Liver (tissue), 9 donors: ENCODE results near the gene EML3. TPM values are rescaled to one million over a fixed set of nuclear protein-coding genes. Genes with fewer than 3 reads are reported as not detected.
"Not testable (repeated sequence)": the region's sequence is repeated elsewhere in the genome, so short reads cannot be mapped to it uniquely, and the experiment has no call there.

Experiments
- DNase-seq: peaks from one replicate; pipeline ENCODE4 v3.0.0-alpha.2; 2017; ENCODE audit warnings: low spot score
- H3K27ac ChIP-seq, 2 donors: one replicate each; pipeline ENCODE4 v1.7.0; 2013; ENCODE audit warnings: inconsistent platforms in 2 of 2, low read length in 2 of 2, control low read depth in 1 of 2, low read depth in 1 of 2, mild to moderate bottlenecking in 1 of 2
- H3K27me3 ChIP-seq, 4 donors: one replicate each; pipeline versions ENCODE4 v1.6.1 to v1.7.0; 2013; ENCODE audit warnings: low read length in 3 of 4, inconsistent platforms in 1 of 4, mild to moderate bottlenecking in 1 of 4, moderate library complexity in 1 of 4; ENCODE audit not compliant: control insufficient read depth in 4 of 4, insufficient read depth in 4 of 4
- H3K36me3 ChIP-seq, 4 donors: one replicate each; pipeline versions ENCODE4 v1.6.1 to v1.7.0; 2013; ENCODE audit warnings: low read length in 3 of 4, mild to moderate bottlenecking in 3 of 4, low read depth in 1 of 4, moderate library complexity in 1 of 4; ENCODE audit not compliant: control insufficient read depth in 4 of 4, insufficient read depth in 3 of 4
- H3K4me1 ChIP-seq, 4 donors: one replicate each; pipeline versions ENCODE4 v1.6.1 to v1.7.0; 2013; ENCODE audit warnings: low read length in 3 of 4, mild to moderate bottlenecking in 3 of 4, moderate library complexity in 1 of 4; ENCODE audit not compliant: control insufficient read depth in 4 of 4, insufficient read depth in 4 of 4
- H3K4me3 ChIP-seq, 3 donors: one replicate each; pipeline versions ENCODE4 v1.6.1 to v1.7.0; 2013; ENCODE audit warnings: low read length in 3 of 3, control low read depth in 1 of 3, low read depth in 1 of 3, mild to moderate bottlenecking in 1 of 3
- H3K9ac ChIP-seq, 2 donors: one replicate each; pipeline ENCODE4 v1.7.0; 2013; ENCODE audit warnings: low read length in 2 of 2, mild to moderate bottlenecking in 2 of 2, moderate library complexity in 2 of 2, control low read depth in 1 of 2, low read depth in 1 of 2
- H3K9me3 ChIP-seq, 4 donors: one replicate each; pipeline versions ENCODE4 v1.6.1 to v1.7.0; 2013; ENCODE audit warnings: low read length in 3 of 4; ENCODE audit not compliant: control insufficient read depth in 4 of 4
- EGR1 ChIP-seq, 2 donors: IDR thresholded peaks; 2 replicates each; pipeline ENCODE4 v1.6.1; 2016 to 2018; ENCODE audit warnings: antibody characterized with exemption in 2 of 2, low read depth in 2 of 2
- FOXA1 ChIP-seq: IDR thresholded peaks from 2 replicates; pipeline ENCODE4 v1.6.1; 2016; ENCODE audit warnings: antibody characterized with exemption
- GABPA ChIP-seq, 2 donors: IDR thresholded peaks in 1 of 2; conservative IDR thresholded peaks in 1 of 2; 2 replicates each; pipeline ENCODE4 v1.6.1; 2016; ENCODE audit warnings: antibody characterized with exemption in 2 of 2, mild to moderate bottlenecking in 1 of 2, moderate library complexity in 1 of 2
- HNF4A ChIP-seq, 2 donors: conservative IDR thresholded peaks; 2 replicates each; pipeline ENCODE4 v1.6.1; 2016; ENCODE audit warnings: antibody characterized with exemption in 2 of 2, mild to moderate bottlenecking in 2 of 2
- HNF4G ChIP-seq: IDR thresholded peaks from 2 replicates; pipeline ENCODE4 v1.6.1; 2016; ENCODE audit warnings: antibody characterized with exemption
- JUND ChIP-seq, 2 donors: IDR thresholded peaks; 2 replicates each; pipeline ENCODE4 v1.6.1; 2016; ENCODE audit warnings: antibody characterized with exemption in 2 of 2
- NR2F2 ChIP-seq: IDR thresholded peaks from 2 replicates; pipeline ENCODE4 v1.6.1; 2016; ENCODE audit warnings: antibody characterized with exemption
- RAD21 ChIP-seq, 2 donors: IDR thresholded peaks; 2 replicates each; pipeline ENCODE4 v1.6.1; 2016; ENCODE audit warnings: antibody characterized with exemption in 2 of 2, mild to moderate bottlenecking in 2 of 2
- RXRA ChIP-seq, 2 donors: IDR thresholded peaks; 2 replicates each; pipeline ENCODE4 v1.6.1; 2017 to 2018; ENCODE audit warnings: antibody characterized with exemption in 2 of 2, mild to moderate bottlenecking in 1 of 2
- SP1 ChIP-seq: IDR thresholded peaks from 2 replicates; pipeline ENCODE4 v1.6.1; 2018; ENCODE audit warnings: antibody characterized with exemption, mild to moderate bottlenecking
- TAF1 ChIP-seq: conservative IDR thresholded peaks from 2 replicates; pipeline ENCODE4 v1.6.1; 2016; ENCODE audit warnings: antibody characterized with exemption, mild to moderate bottlenecking
- YY1 ChIP-seq: IDR thresholded peaks from 2 replicates; pipeline ENCODE4 v1.6.1; 2016; ENCODE audit warnings: antibody characterized with exemption, mild to moderate bottlenecking
- WGBS: extraction: QIAGEN DNeasy Blood & Tissue Kit; methylation state at CpG from one replicate; pipeline ENCODE4 v1.1.7; 2013; 5-methylcytosine and 5-hydroxymethylcytosine counted together
- polyA plus RNA-seq, 2 donors: library from polyadenylated mRNA; stranded (reverse) in 1 of 2; unstranded in 1 of 2; fragments of 200-250 nt in 1 of 2; fragments of >200 nt in 1 of 2; fragmentation: Nextera tagmentation in 1 of 2; extraction: Ambion mirVana in 1 of 2; gene quantifications; one replicate each; pipeline versions ENCODE4 v1.2.1 to v1.2.3, GENCODE V29; 2013 to 2015
- total RNA-seq, 2 donors: library from RNA; depleted of rRNA; stranded (reverse); fragments of >200 nt; gene quantifications; one replicate each; pipeline ENCODE4 v1.2.3, GENCODE V29; 2014
- TF ChIP-seq, protein P1 (sequence below): IDR thresholded peaks from 2 replicates; pipeline ENCODE4 v1.6.1; 2016; ENCODE audit warnings: antibody characterized with exemption
- donor health status: healthy.
- donor health status: healthy.
- donor health status: healthy.
- donor health status: healthy.
- donor health status: healthy.

The EML3 gene
- total and polyA plus RNA-seq, 4 donors = 6.0 to 19.3 (median 13.6) TPM

DNA sequence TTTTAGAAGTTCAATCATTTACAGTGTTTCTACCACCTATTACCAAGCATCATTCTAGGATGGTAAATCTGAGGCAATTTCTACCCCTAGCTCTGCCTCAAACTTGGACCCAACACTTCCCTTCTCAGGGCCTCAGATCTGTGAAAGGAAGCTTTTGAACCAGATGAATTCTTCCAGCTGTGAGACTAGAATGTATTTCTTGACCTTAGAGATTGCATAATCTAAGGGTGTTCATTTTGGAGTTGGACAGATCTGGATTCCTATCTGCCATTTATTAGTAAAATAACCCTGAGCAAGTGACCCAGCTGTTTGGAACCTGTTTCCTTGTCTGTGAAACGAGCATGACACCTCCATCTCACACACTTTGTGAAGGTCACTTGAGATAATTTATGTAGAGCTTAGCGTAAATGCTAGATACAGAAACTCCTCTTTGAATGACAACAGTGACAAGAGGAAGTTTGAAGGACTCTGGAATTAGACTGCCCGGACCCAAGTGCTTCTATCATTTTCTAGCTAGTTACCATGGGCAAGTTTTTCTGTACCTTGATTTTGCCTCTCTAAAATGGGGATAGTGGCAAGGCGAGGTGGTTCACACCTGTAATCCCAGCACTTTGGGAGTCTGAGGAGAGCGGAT lies 44.3 kb upstream of the EML3 start:
- WGBS = 76% methylated on average over 5 of the region's 5 CpGs
- no peak for DNase-seq

DNA sequence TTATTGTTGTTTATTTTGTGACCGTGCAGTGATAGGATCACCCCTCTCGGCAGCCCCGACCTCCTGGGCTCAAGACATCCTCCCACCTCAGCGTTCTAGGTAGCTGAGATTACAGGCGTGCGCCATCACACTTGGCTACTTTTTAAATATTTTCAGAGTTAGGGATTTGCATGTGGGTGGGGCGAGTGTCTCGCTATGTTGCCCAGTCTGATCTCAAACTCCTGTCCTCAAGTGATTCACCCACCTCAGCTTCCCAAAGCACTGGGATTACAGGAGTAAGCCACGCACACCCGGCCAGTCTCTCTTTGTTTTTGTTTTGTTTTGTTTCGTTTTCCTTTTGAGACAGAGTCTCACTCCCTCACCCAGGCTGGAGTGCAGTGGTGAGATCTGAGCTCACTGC lies 41.7 kb upstream of the EML3 start:
- Histone ChIP-seq H3K9me3 (no peaks in the 10 kb centered on the region), H3K9ac (no peak overlapping the region), H3K4me3 (no peak overlapping the region), H3K4me1 (peaks cover 2 to 16% (median 12%) of the 10 kb centered on the region in 4 donors), H3K36me3 (peaks cover 0 to 6% (median 3%) of the 10 kb centered on the region in 4 donors), H3K27me3 (no peaks in the 10 kb centered on the region), H3K27ac (no peak overlapping the region)
- DNase-seq = no peak
- TF ChIP-seq RAD21 (IDR thresholded peaks at IDR 0.05) (no peak), TAF1 (no peak), EGR1 (IDR thresholded peaks at IDR 0.05; ENCODE audit: low read depth in 2 of 2) (no peak), HNF4A (conservative IDR thresholded peaks at IDR 0.05) (no peak), YY1 (no peak), HNF4G (no peak), GABPA (IDR thresholded peaks at IDR 0.05 in 1 of 2, conservative IDR thresholded peaks at IDR 0.05 in 1 of 2) (no peak), JUND (IDR thresholded peaks at IDR 0.05) (no peak), FOXA1 (no peak)
- whole genome bisulfite sequencing = 89% methylated on average over 11 of the region's 11 CpGs

More for the DNA sequence above, 44.3 kb upstream of the EML3 start:
- no peaks in the 10 kb centered on the region for H3K9me3 ChIP-seq
- H3K4me3 ChIP-seq = no peak overlapping the region
- H3K36me3 ChIP-seq = no peaks in the 10 kb centered on the region
- H3K9ac ChIP-seq = no peak overlapping the region
- TF ChIP-seq FOXA1 = no peak
- no peak for TF ChIP-seq YY1
- TF ChIP-seq EGR1 (IDR thresholded peaks at IDR 0.05; ENCODE audit: low read depth in 2 of 2) = no peak
- TF ChIP-seq, protein P1, sequence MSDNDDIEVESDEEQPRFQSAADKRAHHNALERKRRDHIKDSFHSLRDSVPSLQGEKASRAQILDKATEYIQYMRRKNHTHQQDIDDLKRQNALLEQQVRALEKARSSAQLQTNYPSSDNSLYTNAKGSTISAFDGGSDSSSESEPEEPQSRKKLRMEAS = no peak
- no peak for TF ChIP-seq NR2F2
- TF ChIP-seq RAD21 (IDR thresholded peaks at IDR 0.05) = no peak
- no peak for TF ChIP-seq TAF1
- no peak for TF ChIP-seq HNF4G
- no peak for TF ChIP-seq GABPA (IDR thresholded peaks at IDR 0.05 in 1 of 2, conservative IDR thresholded peaks at IDR 0.05 in 1 of 2)
- TF ChIP-seq SP1 = no peak
- TF ChIP-seq RXRA (IDR thresholded peaks at IDR 0.05) = no peak
- H3K27me3 ChIP-seq = no peaks in the 10 kb centered on the region
- peaks cover 0 to 9% (median 8%) of the 10 kb centered on the region in 4 donors for H3K4me1 ChIP-seq
- H3K27ac ChIP-seq = no peak overlapping the region

DNA sequence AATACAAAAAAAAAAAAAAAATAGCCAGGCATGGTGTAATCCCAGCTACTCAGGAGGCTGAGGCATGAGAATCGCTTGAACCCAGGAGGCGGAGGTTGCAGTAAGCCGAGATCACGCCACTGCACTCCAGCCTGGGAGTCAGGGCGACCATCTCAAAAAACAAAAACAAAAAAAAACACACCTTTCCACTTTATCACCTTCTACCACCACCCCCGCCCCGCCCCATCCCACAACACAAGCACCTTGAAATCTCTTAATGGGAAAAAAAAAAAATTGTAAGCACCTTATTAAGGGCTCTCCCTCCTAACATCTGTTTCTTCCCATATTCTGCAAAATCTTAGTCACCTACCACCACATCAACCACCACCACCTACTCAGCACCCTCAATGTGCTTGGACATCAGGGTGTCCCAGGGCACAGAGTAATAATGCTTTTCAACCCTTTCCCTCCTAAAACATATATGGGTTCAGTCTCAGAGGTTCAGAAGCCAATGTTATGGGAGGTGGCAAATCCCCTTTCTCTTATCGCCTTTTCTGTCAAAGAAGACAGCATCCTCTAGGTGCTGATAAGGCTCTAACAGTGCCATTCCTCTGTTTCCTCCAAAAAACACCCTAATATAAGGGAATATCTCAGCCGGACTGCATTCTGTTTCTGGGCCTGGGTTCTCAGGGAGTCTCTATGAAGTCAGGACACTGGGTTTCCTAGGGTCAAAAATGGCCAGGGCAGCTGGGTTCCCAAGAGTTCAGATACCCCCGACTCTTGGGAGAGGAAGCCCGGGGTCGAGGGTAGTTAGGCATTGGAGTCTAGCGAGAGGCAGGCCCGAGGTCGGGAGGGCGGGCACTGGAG lies 39.8 kb upstream of the EML3 start:
- 36% methylated on average over 16 of the region's 16 CpGs for WGBS

DNA sequence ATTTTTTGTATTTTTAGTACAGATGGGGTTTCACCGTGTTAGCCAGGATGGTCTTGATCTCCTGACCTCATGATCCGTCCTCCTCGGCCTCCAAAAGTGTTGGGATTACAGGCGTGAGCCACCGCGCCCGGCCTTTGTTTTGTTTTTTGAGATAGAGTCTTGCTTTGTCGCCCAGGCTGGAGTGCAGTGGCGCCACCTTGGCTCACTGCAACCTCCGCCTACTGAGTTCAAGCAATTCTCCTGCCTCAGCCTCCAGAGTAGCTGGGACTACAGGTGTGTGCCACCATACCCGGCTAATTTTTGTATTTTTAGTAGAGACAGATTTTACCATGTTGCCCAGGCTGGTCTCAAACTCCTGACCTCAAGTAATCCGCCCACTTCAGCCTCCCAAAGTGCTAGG lies 37.7 kb upstream of the EML3 start:
- H3K27me3 ChIP-seq, H3K9ac ChIP-seq, H3K9me3 ChIP-seq, H3K4me3 ChIP-seq, DNase-seq, H3K27ac ChIP-seq: not testable (repeated sequence)
- H3K36me3 ChIP-seq = peaks cover 0 to 12% (median 4%) of the 10 kb centered on the region in 4 donors
- 95% methylated on average over 12 of the region's 12 CpGs for WGBS
- peaks cover 6 to 35% (median 31%) of the 10 kb centered on the region in 4 donors for H3K4me1 ChIP-seq

More for the DNA sequence above, 39.8 kb upstream of the EML3 start:
- peak overlapping the region; percentile 90 to 92 for H3K27ac ChIP-seq
- H3K27me3 ChIP-seq = no peaks in the 10 kb centered on the region
- H3K4me3 ChIP-seq = peak overlapping the region; percentile 75 to 89 (median 80)
- H3K9me3 ChIP-seq = no peaks in the 10 kb centered on the region
- TF ChIP-seq, protein P1 = no peak
- H3K36me3 ChIP-seq = peaks cover 0 to 12% (median 4%) of the 10 kb centered on the region in 4 donors
- no peak for DNase-seq
- H3K9ac ChIP-seq = peak overlapping the region; percentile 51 to 96
- H3K4me1 ChIP-seq = peaks cover 4 to 24% (median 20%) of the 10 kb centered on the region in 4 donors
